ENCODE results near the gene FOXRED2. TPM values are rescaled to one million over a fixed set of nuclear protein-coding genes. Genes with fewer than 3 reads are reported as not detected.

FOXRED2 gene
- total RNA-seq, 2 experiments from 2014 or later = 22.6 to 48.3 TPM

- ChIA-PET POLR2A (interaction anchor here (0.8 to 1.6 kb wide), 6 partner anchors 9 to 491 kb away, joined by 3 to 5 read pairs (median 4); partner anchors contain the start of gene FOXRED2), CTCF (ENCODE audit: unreplicated experiment) (no interaction called here)
- Histone ChIP-seq H4K20me1 (ENCODE audit: insufficient read depth, low read length) (peaks cover 6% of the 10 kb centered on the region; the same call in 1 of the 2 replicates), H3K4me3 (ENCODE audit: low read depth, low read length, poor library complexity, severe bottlenecking) (peak within 1 kb of the TSS; percentile 89), H3K36me3 (ENCODE audit: insufficient read depth, low read length) (peaks cover 41% of the 10 kb centered on the region), H3K4me1 (ENCODE audit: insufficient read depth, low read length, poor library complexity, severe bottlenecking) (peaks cover 26% of the 10 kb centered on the region), H3K79me2 (ENCODE audit: insufficient read depth, low read depth, low read length) (peaks cover 36% of the 10 kb centered on the region), H3K27ac (ENCODE audit: low read depth, low read length, poor library complexity, severe bottlenecking) (peak within 1 kb of the TSS; percentile 87), H2AFZ (ENCODE audit: low read length) (peak within 1 kb of the TSS; percentile 90), H3K9me3 (ENCODE audit: low read length) (no peaks in the 10 kb centered on the region), H3K4me2 (ENCODE audit: low read length) (peak within 1 kb of the TSS; percentile 83), H3K9me2 (ENCODE audit: insufficient read depth, low read length) (no peaks in the 10 kb centered on the region)
- no TSS peak for BruUV-seq (replicated peaks)
- DNase-seq (ENCODE audit: low spot score) = peak; percentile 100
- TF ChIP-seq CTCF (conservative IDR thresholded peaks at IDR 0.05; ENCODE audit: low read length) = no peak
- intact Hi-C loops (cut with micrococcal nuclease; ENCODE audit: unreplicated experiment) = loop anchor here (1.0 kb wide), 1 partner anchor 47 kb away; no protein-coding TSS in a partner anchor
Observed at GRCh38 chr22:36528795-36529751, 22.2 kb upstream of the FOXRED2 start, which contains the start of gene EIF3D. EIF3D (minus strand) TSS chr22:36529166; CDS start chr22:36526121, 3,045 bp downstream.

- Histone ChIP-seq H3K4me3 (ENCODE audit: low read depth, low read length, poor library complexity, severe bottlenecking) (peak overlapping the region; percentile 89), H3K36me3 (ENCODE audit: insufficient read depth, low read length) (peaks cover 48% of the 10 kb centered on the region), H3K9me2 (ENCODE audit: insufficient read depth, low read length) (no peaks in the 10 kb centered on the region), H3K4me2 (ENCODE audit: low read length) (peak overlapping the region; percentile 68), H3K9me3 (ENCODE audit: low read length) (no peaks in the 10 kb centered on the region), H2AFZ (ENCODE audit: low read length) (peak overlapping the region; percentile 29; the same call in 1 of the 2 replicates), H4K20me1 (ENCODE audit: insufficient read depth, low read length) (peaks cover 6% of the 10 kb centered on the region; the same call in 1 of the 2 replicates), H3K79me2 (ENCODE audit: insufficient read depth, low read depth, low read length) (peaks cover 36% of the 10 kb centered on the region), H3K4me1 (ENCODE audit: insufficient read depth, low read length, poor library complexity, severe bottlenecking) (peaks cover 26% of the 10 kb centered on the region), H3K27ac (ENCODE audit: low read depth, low read length, poor library complexity, severe bottlenecking) (peak overlapping the region; percentile 87)
- peak; percentile 31 for DNase-seq (ENCODE audit: low spot score)
- TF ChIP-seq CTCF (conservative IDR thresholded peaks at IDR 0.05; ENCODE audit: low read length) (no peak), EZH2phosphoT487 (IDR thresholded peaks at IDR 0.05; ENCODE audit: borderline replicate concordance, low read depth, low read length) (no peak)
- no TSS peak for BruUV-seq (replicated peaks)
- ChIA-PET CTCF (ENCODE audit: unreplicated experiment) (no interaction called here), POLR2A (interaction anchor here (0.6 to 1.3 kb wide), 7 partner anchors 17 to 696 kb away, joined by 3 to 6 read pairs (median 3); partner anchors contain the start of gene FOXRED2)
- intact Hi-C loops (cut with micrococcal nuclease; ENCODE audit: unreplicated experiment) = no loop called here
Observed at GRCh38 chr22:36528341-36528740, 21.5 kb upstream of the FOXRED2 start.

Data from OCI-LY7 (cell line).